NK-92 treated with Interleukin-12 subunit alpha and Interleukin-12 subunit beta, amount 100 ng/mL, for 24 hours (cell line): ENCODE data around the gene RNF123.

Experiments
- DNase-seq: peaks from one replicate; lab custom pipeline; 2025; lab: John Stamatoyannopoulos, UW

The RNF123 gene

DNA sequence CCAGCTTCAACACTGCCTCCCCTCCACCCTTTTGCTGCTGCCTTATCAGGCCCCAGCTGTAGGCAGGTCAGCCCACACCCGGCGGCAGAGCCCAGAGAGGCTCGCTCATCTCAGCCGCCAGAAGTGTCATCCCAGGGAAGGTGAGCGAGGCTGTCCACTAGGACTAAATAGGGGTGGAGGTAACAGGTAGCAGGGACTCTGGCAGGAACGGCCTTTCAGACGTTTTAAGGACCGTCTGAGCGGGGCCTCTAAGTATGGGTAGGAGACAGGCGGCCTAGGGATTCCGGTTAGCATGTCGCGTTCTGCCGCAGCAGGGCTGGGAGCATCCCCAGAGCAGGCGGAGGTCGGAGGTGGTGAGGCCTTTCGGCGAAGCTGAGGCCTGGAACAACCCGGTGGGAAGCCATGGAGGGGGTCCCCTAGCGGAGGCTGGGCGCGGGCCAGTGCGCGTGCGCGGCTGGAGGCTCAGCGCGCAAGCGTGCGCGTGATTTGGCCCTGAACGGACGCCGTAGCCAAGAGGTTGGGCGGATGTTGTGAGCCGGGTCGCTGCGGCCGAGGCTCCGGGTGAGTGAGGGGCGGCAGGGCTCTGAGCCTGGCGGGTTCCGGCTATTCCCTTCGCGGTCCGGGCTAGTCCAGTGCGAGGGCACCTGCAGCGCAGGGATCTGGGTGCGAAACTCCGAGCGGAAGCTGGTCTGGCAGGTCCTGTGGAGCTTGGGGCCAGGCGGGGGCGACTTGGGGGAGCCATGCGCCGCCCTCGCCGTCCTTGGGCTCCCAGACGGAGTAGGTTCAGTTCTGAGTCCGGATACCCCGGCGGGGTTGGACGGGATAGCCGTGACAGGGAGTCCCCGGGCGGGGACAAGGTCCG, at the start of gene RNF123, which contains the start of gene MST1:
RNF123 (plus strand) TSS at position 512 of the 862 bp plus-strand sequence. CDS start 1,609 bp downstream, outside the sequence.
MST1 (minus strand) TSS at position 429 of the 862 bp plus-strand sequence. CDS start 783 bp downstream, outside the sequence.
- DNase-seq = no peak

DNA sequence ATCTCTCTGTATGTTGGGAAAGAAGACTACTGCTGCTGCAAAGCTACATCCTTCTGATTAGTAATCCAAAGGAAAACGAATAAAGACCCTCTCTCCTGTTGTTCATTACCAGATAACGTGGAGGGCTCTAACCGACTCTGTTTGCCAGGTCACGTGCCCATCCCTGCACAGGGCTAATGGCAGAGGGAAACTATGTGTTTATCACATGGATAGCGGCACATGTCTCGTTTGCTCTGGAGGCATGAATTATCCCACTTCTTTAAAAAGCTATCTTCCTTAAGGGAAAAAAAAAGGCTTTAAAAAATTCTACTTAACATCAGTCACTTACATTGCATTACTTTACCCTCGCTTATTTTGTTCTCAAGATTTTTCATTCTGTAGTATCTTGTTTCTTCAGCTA, 48.1 kb upstream of the RNF123 start:
- no peak for DNase-seq

DNA sequence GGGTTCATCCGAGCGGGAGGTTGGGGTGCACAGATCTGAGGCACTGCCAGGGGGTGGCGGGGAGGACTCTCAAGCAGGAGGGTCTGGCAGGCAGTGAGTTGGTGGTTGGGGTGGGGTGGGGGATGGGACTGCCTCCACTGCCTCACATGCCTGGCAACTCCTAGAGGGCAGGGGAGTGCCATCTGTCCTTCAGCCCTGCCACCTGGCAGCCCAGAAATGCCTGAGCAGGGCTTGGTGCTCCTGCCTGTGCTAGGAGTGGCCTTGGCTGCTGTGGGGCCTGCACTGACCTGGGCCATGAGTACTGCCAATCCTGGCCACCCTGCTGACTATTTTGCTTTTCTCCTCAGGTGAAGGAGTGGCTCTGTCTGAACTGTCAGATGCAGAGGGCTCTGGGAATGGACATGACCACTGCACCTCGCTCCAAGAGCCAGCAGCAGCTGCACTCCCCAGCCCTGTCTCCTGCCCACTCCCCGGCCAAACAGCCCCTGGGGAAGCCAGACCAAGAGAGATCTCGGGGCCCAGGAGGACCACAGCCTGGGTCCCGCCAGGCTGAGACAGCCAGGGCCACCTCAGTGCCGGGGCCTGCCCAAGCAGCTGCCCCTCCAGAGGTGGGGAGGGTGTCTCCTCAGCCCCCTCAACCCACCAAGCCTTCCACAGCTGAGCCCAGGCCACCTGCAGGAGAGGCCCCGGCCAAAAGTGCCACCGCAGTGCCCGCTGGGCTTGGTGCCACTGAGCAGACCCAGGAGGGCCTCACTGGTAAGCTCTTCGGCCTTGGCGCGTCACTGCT, 47.2 kb upstream of the RNF123 start:
- no peak for DNase-seq

DNA sequence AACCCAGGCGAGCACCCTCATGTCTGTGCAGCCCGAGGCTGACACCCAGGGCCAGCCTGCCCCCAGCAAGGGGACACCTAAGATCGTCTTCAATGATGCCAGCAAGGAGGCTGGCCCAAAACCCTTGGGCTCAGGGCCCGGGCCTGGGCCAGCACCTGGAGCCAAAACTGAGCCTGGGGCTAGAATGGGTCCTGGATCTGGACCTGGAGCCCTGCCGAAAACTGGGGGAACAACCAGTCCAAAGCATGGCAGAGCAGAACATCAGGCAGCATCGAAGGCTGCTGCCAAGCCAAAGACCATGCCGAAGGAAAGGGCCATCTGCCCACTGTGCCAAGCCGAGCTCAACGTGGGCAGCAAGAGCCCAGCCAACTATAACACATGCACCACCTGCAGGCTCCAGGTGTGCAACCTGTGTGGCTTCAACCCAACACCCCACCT, 46.6 kb upstream of the RNF123 start:
- no peak for DNase-seq

DNA sequence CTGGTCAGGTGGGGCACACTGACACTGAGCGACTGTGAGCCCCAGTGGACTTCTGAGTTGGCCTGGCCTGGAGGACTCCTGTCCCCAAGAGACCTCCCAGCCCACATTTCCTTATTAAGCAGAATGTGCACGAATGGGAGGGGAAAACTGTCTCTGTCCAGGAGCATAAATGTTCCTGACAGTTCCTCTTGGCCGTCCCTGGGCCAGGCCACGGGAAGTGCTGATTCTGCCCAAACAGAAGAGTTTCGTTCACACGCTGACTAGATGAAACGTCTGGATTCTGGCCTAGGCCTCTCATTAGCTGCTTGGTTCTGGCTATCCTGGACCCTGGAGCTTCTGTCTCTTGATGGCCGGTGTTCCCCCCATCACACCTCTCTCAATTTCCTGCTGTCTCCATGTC, 44.7 kb upstream of the RNF123 start:
- no peak for DNase-seq

DNA sequence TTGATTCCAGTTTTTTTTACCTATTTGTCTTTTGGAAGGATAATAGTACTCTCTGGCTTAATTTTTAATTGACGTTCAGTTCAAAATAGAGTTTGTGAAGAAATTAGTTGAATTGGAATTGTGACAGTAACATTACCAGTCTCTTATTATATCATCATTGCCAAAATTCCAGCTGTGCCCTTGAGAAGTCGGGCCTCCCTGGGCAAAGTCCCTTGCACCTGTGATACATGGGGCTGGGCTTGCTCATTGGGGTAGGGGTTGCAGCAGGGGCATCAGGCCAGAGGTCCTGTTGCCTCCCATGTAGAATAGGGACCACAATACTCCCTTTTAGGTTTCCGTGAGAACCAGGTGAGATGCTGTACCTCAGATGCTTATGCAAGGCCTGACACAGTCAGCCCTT, 43.1 kb upstream of the RNF123 start:
- DNase-seq = no peak

DNA sequence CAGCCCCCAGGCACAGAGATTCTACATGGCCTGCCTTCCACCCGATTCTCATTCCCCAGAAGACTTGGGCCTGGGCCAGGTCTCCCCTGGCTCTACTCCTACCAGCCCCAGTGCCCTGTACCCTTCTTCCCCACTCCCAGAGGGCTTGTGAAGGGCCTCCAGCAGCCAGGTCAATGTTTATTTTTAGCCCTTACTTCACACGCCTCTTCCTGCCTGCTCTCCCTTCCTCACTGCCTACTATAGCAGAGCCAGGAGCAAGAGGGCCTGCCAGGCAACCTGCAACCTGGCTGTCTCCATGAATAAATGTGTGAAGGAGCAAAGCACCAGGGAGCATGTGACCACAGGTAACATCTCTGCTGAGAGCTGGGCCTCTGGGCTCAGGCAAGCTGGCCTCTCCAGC, 41.6 kb upstream of the RNF123 start:
- no peak for DNase-seq

DNA sequence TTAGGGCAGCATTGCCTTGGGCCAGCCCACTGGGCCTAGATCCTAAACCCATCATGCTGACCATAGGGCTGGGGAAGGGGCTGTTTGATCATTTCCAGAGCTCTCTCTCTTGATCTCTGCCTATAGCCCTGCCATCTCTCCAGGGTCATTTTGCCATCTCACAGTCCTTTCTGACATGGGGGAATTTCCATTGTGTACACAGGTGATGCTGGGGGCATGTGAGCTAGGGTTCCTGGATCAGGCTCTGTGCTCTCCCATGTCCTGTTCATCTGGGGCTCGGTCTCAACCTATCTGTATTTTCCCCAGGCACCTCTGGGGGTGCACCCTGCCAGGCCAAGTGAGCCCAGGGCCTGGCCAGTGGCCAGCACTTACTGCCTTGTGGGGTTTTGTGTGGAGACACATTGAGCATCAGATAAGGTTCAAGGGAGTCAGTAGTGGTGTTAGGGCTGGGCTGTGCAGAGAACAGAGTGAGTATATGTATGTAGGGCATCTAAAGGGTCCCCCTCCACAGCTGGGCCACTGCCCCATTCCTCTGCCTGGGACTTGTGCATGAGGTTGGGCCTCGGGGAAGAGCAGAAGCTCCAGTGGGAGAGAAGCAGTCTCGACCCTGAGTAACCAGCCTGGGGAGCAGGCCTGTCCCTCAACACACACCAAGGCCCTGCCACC, 40.9 kb upstream of the RNF123 start:
- DNase-seq = no peak

DNA sequence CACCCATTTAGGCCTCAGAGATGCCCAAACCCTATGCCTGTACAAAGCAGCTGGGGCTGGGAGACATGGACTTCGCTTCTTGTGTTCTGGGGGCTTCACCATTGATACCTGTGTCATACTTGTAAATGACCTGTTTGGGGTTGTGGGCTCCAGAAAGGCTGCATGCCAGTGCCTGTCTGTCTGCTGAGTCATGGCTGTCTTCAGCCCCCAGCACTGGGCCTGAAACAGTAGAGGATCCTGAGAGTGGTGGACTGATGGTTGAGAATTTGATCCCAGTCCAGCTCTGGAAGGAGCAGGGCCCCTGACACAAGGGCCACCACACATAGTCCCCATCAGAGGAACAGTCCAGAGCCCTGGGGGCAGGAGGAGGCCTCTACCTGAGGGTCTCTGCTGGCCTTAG, 39.8 kb upstream of the RNF123 start:
- DNase-seq = no peak

DNA sequence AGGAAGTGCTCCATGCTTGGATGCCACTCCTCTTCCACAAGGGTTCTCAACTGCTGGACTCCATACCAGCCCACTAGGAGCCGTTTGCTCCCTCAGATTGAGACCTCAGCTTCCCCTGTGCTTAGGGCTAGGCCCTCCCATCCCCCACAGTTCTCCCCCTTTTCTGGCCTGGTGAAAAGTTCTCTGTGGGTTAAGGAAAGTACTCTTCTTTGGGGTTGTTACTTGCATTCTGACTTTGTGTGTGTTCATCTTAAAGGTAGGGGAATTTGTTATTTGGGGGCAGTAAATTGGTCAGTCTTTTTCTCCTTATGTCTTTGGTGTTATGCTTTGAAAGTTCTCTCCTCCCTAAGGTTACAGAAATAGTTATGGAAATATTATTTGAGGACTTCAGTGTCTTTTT, 39.2 kb upstream of the RNF123 start:
- no peak for DNase-seq

DNA sequence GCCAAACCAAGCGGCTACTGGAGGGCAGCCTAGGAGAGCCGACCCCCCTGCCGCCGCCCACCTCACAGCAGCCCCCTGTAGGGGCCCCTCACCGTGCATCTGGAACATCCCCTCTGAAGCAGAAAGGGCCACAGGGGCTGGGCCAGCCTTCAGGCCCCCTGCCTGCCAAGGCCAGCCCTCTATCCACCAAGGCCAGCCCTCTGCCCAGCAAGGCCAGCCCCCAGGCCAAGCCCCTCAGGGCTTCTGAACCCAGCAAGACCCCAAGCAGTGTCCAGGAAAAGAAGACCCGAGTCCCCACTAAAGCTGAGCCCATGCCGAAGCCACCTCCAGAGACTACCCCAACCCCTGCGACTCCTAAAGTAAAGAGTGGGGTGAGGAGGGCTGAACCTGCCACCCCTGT, 38.7 kb upstream of the RNF123 start:
- no peak for DNase-seq

DNA sequence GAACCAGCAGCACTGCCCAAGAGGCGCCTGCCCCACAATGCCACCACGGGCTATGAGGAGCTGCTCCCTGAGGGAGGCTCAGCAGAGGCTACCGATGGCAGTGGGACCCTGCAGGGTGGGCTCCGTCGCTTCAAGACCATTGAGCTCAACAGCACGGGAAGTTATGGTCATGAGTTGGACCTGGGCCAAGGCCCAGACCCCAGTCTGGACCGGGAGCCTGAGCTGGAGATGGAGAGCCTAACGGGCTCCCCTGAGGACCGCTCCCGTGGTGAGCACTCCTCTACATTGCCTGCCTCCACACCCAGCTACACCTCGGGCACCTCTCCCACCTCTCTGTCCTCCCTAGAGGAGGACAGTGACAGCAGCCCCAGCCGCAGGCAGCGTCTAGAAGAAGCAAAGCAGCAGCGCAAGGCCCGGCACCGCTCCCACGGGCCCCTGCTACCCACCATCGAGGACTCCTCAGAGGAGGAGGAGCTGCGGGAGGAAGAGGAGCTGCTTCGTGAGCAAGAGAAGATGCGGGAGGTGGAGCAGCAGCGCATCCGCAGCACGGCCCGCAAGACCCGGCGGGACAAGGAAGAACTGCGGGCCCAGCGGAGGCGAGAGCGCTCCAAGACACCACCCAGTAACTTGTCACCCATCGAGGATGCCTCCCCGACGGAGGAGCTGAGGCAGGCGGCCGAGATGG, 37.0 kb upstream of the RNF123 start:
- no peak for DNase-seq

DNA sequence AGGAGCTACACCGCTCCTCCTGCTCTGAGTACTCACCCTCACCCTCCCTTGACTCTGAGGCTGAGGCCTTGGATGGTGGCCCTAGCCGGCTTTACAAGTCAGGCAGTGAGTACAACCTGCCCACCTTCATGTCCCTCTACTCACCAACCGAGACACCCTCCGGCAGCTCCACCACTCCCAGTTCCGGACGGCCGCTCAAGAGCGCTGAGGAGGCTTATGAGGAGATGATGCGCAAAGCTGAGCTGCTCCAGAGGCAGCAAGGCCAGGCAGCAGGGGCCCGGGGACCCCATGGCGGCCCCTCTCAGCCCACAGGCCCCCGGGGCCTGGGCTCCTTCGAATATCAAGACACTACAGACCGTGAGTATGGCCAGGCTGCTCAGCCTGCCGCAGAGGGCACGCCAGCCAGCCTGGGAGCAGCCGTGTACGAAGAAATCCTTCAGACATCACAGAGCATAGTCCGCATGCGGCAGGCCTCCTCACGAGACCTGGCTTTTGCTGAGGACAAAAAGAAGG, 36.4 kb upstream of the RNF123 start:
- DNase-seq = no peak

DNA sequence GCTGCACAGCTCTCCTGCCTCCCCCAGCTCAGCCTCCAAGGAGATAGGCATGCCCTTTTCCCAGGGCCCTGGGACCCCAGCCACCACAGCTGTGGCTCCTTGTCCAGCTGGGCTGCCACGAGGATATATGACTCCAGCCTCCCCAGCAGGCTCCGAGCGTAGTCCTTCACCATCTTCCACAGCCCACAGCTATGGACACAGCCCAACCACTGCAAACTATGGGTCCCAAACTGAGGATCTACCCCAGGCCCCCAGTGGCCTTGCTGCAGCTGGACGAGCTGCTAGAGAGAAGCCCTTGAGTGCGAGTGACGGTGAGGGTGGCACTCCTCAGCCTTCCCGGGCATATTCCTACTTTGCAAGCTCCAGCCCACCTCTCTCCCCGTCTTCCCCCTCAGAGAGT, 35.7 kb upstream of the RNF123 start:
- DNase-seq = no peak

DNA sequence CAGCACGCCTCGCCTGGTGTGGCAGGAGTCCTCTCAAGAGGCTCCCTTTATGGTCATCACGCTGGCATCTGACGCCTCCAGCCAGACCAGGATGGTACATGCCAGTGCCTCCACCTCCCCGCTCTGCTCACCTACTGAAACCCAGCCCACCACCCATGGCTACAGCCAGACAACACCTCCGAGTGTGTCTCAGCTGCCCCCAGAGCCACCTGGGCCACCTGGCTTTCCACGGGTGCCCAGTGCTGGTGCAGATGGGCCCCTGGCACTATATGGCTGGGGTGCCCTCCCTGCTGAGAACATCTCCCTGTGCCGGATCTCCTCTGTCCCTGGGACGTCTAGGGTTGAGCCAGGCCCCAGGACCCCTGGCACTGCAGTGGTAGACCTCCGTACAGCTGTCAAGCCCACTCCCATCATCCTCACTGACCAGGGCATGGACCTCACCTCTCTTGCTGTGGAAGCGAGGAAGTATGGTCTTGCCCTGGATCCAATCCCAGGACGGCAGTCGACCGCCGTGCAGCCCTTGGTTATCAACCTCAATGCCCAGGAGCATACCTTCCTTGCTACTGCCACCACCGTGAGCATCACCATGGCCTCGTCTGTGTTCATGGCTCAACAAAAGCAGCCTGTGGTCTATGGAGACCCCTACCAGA, 35.1 kb upstream of the RNF123 start:
- DNase-seq = no peak

DNA sequence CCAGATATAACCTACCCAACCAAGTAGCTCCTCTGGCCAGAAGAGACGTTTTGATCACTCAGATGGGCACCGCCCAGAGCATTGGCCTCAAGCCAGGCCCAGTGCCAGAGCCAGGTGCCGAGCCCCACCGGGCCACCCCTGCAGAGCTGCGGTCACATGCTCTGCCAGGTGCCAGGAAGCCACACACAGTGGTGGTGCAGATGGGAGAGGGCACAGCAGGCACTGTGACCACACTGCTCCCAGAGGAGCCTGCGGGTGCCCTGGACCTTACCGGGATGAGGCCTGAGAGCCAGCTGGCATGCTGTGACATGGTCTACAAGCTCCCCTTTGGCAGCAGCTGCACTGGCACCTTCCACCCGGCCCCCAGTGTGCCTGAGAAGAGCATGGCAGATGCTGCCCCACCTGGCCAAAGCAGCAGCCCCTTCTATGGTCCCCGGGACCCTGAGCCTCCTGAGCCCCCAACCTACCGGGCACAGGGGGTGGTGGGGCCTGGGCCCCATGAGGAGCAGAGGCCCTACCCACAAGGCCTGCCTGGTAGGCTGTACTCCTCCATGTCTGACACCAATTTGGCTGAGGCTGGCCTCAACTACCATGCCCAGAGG, 34.3 kb upstream of the RNF123 start:
- DNase-seq = no peak

DNA sequence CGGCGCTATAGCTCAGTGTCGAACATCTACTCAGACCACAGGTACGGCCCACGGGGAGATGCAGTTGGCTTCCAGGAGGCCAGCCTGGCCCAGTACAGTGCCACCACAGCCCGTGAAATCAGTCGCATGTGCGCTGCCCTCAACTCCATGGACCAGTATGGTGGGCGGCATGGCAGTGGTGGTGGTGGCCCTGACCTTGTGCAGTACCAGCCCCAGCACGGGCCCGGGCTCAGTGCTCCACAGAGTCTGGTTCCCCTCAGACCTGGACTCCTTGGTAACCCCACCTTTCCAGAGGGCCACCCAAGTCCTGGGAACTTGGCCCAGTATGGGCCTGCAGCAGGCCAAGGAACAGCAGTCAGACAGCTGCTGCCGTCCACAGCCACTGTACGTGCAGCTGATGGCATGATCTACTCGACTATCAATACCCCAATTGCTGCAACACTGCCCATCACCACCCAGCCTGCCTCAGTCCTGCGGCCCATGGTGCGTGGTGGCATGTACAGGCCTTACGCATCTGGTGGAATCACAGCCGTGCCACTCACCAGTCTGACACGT, 33.5 kb upstream of the RNF123 start:
- DNase-seq = no peak

DNA sequence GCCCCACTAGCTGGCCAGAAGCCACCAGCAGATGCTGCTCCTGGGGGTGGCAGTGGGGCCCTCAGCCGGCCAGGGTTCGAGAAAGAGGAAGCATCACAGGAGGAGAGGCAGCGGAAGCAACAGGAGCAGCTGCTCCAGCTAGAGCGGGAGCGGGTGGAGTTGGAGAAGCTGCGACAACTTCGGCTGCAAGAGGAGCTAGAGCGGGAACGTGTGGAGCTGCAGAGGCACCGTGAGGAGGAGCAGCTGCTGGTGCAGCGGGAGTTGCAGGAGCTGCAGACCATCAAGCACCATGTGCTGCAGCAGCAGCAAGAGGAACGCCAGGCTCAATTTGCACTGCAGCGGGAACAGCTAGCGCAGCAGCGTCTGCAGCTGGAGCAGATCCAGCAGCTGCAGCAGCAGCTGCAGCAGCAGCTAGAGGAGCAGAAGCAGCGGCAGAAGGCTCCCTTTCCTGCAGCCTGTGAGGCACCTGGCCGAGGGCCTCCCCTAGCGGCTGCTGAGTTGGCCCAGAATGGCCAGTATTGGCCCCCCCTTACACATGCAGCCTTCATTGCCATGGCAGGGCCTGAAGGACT, 32.7 kb upstream of the RNF123 start:
- DNase-seq = no peak

DNA sequence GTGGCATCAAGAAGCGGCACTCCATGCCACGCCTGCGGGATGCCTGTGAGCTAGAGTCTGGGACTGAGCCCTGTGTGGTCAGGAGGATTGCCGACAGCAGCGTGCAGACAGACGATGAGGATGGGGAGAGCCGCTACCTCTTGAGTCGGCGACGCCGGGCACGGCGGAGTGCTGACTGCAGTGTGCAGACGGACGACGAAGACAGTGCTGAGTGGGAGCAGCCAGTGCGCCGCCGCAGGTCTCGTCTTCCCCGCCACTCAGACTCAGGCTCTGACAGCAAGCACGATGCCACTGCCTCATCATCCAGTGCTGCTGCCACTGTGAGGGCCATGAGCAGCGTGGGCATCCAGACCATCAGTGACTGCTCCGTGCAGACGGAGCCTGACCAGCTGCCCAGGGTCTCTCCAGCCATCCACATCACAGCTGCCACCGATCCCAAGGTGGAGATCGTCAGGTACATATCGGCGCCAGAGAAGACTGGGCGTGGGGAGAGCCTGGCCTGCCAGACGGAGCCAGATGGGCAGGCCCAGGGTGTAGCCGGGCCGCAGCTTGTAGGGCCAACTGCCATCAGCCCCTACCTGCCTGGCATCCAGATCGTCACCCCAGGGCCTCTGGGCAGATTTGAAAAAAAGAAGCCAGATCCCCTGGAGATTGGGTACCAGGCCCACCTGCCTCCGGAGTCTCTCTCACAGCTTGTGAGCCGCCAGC, 32.0 kb upstream of the RNF123 start:
- DNase-seq = no peak
